SK-N-SH (cell line): ENCODE data around the gene POU6F2. TPM values are rescaled to one million over a fixed set of nuclear protein-coding genes. Genes with fewer than 3 reads are reported as not detected.

Experiments used
- CTCF ChIA-PET: fragments of 300-600, 350-600 bp; formaldehyde crosslinking; extraction: SDS; loops from one replicate; lab custom pipeline; 2021; lab: Yijun Ruan, JAX
- POLR2A ChIA-PET: fragments of 350-600 bp; sonication (Branson Sonifier 250); formaldehyde crosslinking; extraction: SDS; loops from one replicate; lab custom pipeline; 2020; ENCODE audit warnings: antibody characterized with exemption, inconsistent platforms; lab: Yijun Ruan, JAX
- DNase-seq: peaks from one replicate; pipeline ENCODE4 v3.0.0; 2012
- H2AFZ ChIP-seq: fragments of 200-600 bp; sonication (generic); 2 replicates; pipeline ENCODE4 v1.8.1; 2016; ENCODE audit warnings: antibody characterized with exemption, mild to moderate bottlenecking, low read depth
- H3F3A ChIP-seq: fragments of 200-600 bp; sonication (generic); replicated peaks from 2 replicates; pipeline ENCODE3; 2016; ENCODE audit warnings: antibody characterized with exemption, mild to moderate bottlenecking; ENCODE audit not compliant: insufficient read depth
- H3K27ac ChIP-seq, 2 experiments: fragments of 200-500 bp in 1 of 2; fragments of 200-600 bp in 1 of 2; sonication (Bioruptor generic) in 1 of 2; sonication (generic), shearing (Covaris generic) in 1 of 2; 2 replicates each; pipeline versions ENCODE4 v1.5.1 to v1.6.1; 2014 to 2016; ENCODE audit warnings: low read depth in 2 of 2, inconsistent platforms in 1 of 2, low read length in 1 of 2, mild to moderate bottlenecking in 1 of 2, mixed read lengths in 1 of 2
- H3K27me3 ChIP-seq: fragments of 200-600 bp; sonication (generic), shearing (Covaris generic); 2 replicates; pipeline ENCODE4 v1.6.1; 2016; ENCODE audit warnings: mixed run types; ENCODE audit not compliant: insufficient read depth
- H3K36me3 ChIP-seq, 2 experiments: fragments of 200-500 bp in 1 of 2; fragments of 200-600 bp in 1 of 2; sonication (Bioruptor generic) in 1 of 2; sonication (generic) in 1 of 2; replicated peaks in 1 of 2; 2 replicates each; pipeline versions ENCODE3 to v1.5.1; 2014 to 2016; ENCODE audit warnings: low read length in 1 of 2, mild to moderate bottlenecking in 1 of 2; ENCODE audit not compliant: insufficient read depth in 2 of 2, control insufficient read depth in 1 of 2
- H3K4me1 ChIP-seq, 2 experiments: fragments of 200-500 bp in 1 of 2; fragments of 200-600 bp in 1 of 2; sonication (Bioruptor generic) in 1 of 2; sonication (generic), shearing (Covaris generic) in 1 of 2; 2 replicates each; pipeline versions ENCODE4 v1.5.1 to v1.6.1; 2014 to 2016; ENCODE audit warnings: low read depth in 1 of 2, low read length in 1 of 2, mixed run types in 1 of 2; ENCODE audit not compliant: insufficient read depth in 2 of 2, control insufficient read depth in 1 of 2
- H3K4me2 ChIP-seq: fragments of 200-600 bp; sonication (generic), shearing (Covaris generic); 2 replicates; pipeline ENCODE4 v1.6.1; 2017; ENCODE audit warnings: mixed run types
- H3K4me3 ChIP-seq, 2 experiments: fragments of 200-500 bp in 1 of 2; fragments of 200-600 bp in 1 of 2; sonication (Bioruptor generic) in 1 of 2; sonication (generic), shearing (Covaris generic) in 1 of 2; 2 replicates each; pipeline versions ENCODE4 v1.5.1 to v1.8.1; 2014 to 2016; ENCODE audit warnings: low read depth in 2 of 2, inconsistent platforms in 1 of 2, low read length in 1 of 2, mild to moderate bottlenecking in 1 of 2, mixed read lengths in 1 of 2, moderate library complexity in 1 of 2
- H3K79me2 ChIP-seq: fragments of 200-600 bp; sonication (generic); 2 replicates; pipeline ENCODE4 v1.8.1; 2017; ENCODE audit warnings: mild to moderate bottlenecking; ENCODE audit not compliant: insufficient read depth
- H3K9ac ChIP-seq: fragments of 200-600 bp; sonication (generic); 2 replicates; pipeline ENCODE4 v1.6.1; 2017; ENCODE audit warnings: mixed run types
- H3K9me2 ChIP-seq: fragments of 200-600 bp; sonication (generic); 2 replicates; pipeline ENCODE4 v1.6.1; 2017; ENCODE audit warnings: mixed run types
- H3K9me3 ChIP-seq: fragments of 200-600 bp; sonication (generic); 2 replicates; pipeline ENCODE4 v1.6.1; 2017; ENCODE audit warnings: mixed run types, mild to moderate bottlenecking, moderate library complexity
- H4K20me1 ChIP-seq: fragments of 200-600 bp; sonication (generic); 2 replicates; pipeline ENCODE4 v1.6.1; 2017; ENCODE audit warnings: mild to moderate bottlenecking, mixed run types; ENCODE audit not compliant: insufficient read depth
- CHD2 ChIP-seq: fragments of 150-350 bp; IDR thresholded peaks from 2 replicates; pipeline ENCODE4 v1.6.1; 2018; ENCODE audit warnings: low read length; ENCODE audit not compliant: partially characterized antibody
- EP300 ChIP-seq, 2 experiments: IDR thresholded peaks; 2 replicates each; pipeline versions ENCODE4 v1.4.0 to v1.6.1; 2012; ENCODE audit warnings: borderline replicate concordance in 1 of 2, low read depth in 1 of 2, low read length in 1 of 2
- FOXJ3 ChIP-seq: sonication (generic); formaldehyde crosslinking; IDR thresholded peaks from 2 replicates; pipeline ENCODE4 v1.5.1; 2020; ENCODE audit warnings: mild to moderate bottlenecking, missing genetic modification reagents
- FOXM1 ChIP-seq: IDR thresholded peaks from 2 replicates; pipeline ENCODE4 v1.4.0; 2012; ENCODE audit warnings: low read depth, mild to moderate bottlenecking
- GATA2 ChIP-seq: sonication (generic); formaldehyde crosslinking; IDR thresholded peaks from 2 replicates; pipeline ENCODE4 v1.5.0; 2020; ENCODE audit warnings: mild to moderate bottlenecking, missing genetic modification reagents
- IRF3 ChIP-seq: fragments of 150-350 bp; IDR thresholded peaks from 2 replicates; pipeline ENCODE4 v1.6.1; 2016; ENCODE audit warnings: mild to moderate bottlenecking, low read depth, low read length
- MAX ChIP-seq: IDR thresholded peaks from 2 replicates; pipeline ENCODE4 v1.4.0; 2012; ENCODE audit warnings: low read depth
- MEF2A ChIP-seq: IDR thresholded peaks from 2 replicates; pipeline ENCODE4 v1.4.0; 2012; ENCODE audit warnings: low read depth, borderline replicate concordance
- NFIC ChIP-seq: IDR thresholded peaks from 2 replicates; pipeline ENCODE4 v1.4.0; 2012; ENCODE audit warnings: borderline replicate concordance
- NRF1 ChIP-seq: IDR thresholded peaks from 2 replicates; pipeline ENCODE4 v1.6.1; 2012; ENCODE audit warnings: low read depth, mild to moderate bottlenecking, low read length
- PBX3 ChIP-seq: IDR thresholded peaks from 2 replicates; pipeline ENCODE4; 2012
- RCOR1 ChIP-seq: fragments of 150-350 bp; IDR thresholded peaks from 2 replicates; pipeline ENCODE4 v1.6.1; 2017; ENCODE audit warnings: antibody characterized with exemption, low read length
- REST ChIP-seq: IDR thresholded peaks from 2 replicates; pipeline ENCODE4 v1.6.1; 2012; ENCODE audit warnings: mild to moderate bottlenecking, low read depth, low read length, moderate library complexity
- RXRA ChIP-seq: IDR thresholded peaks from 2 replicates; pipeline ENCODE4 v1.4.0; 2012; ENCODE audit warnings: low read depth, mild to moderate bottlenecking, borderline replicate concordance
- SMC3 ChIP-seq: IDR thresholded peaks from 2 replicates; pipeline ENCODE4 v1.6.1; 2012; ENCODE audit warnings: low read depth, low read length, improper control_type of control experiment
- TCF12 ChIP-seq: IDR thresholded peaks from 2 replicates; pipeline ENCODE4 v1.4.0; 2012
- TEAD4 ChIP-seq: IDR thresholded peaks from 2 replicates; pipeline ENCODE4 v1.4.0; 2012; ENCODE audit warnings: mild to moderate bottlenecking, borderline replicate concordance; ENCODE audit not compliant: insufficient read depth
- USF1 ChIP-seq: IDR thresholded peaks from 2 replicates; pipeline ENCODE4 v1.4.0; 2012; ENCODE audit warnings: low read depth, borderline replicate concordance
- USF2 ChIP-seq: fragments of 150-350 bp; IDR thresholded peaks from 2 replicates; pipeline ENCODE4 v1.6.1; 2017; ENCODE audit warnings: antibody characterized with exemption, low read length, low read depth, borderline replicate concordance
- WGBS: methylation state at CpG from one replicate; pipeline ENCODE4 v1.1.6; 2017; ENCODE audit warnings: low lambda C conversion rate; 5-methylcytosine and 5-hydroxymethylcytosine counted together
- polyA plus RNA-seq, 3 experiments: library from polyadenylated mRNA; depleted of rRNA; stranded (reverse); fragments of >200 nt; gene quantifications; 2 replicates each; pipeline ENCODE4 v1.2.3, GENCODE V29; 2012

Gene POU6F2
- polyA plus RNA-seq, 1 of the 3 experiments (the other 2 are of a cell fraction) = under 0.01 TPM

GRCh38 chr7:38955892-38956291 lies 21.8 kb upstream of the POU6F2 start:
- H3K27ac ChIP-seq = no peak overlapping the region
- TF ChIP-seq EP300 (IDR thresholded peaks at IDR 0.05; ENCODE audit: borderline replicate concordance in 1 of 2, low read depth in 1 of 2, low read length in 1 of 2) (no peak), IRF3 (no peak), RCOR1 (no peak), NRF1 (no peak), TEAD4 (no peak), MAX (no peak), PBX3 (no peak), MEF2A (no peak), FOXM1 (no peak), USF1 (no peak), CHD2 (no peak)
- no peak overlapping the region for H3K4me3 ChIP-seq
- H3K36me3 ChIP-seq = no peaks in the 10 kb centered on the region
- CTCF ChIA-PET = no interaction called here
- DNase-seq = no peak
- H3K4me1 ChIP-seq = no peaks in the 10 kb centered on the region
- H3K9me3 ChIP-seq = no peaks in the 10 kb centered on the region
- POLR2A ChIA-PET = no interaction called here
- peaks cover 10% of the 10 kb centered on the region; the same call in 1 of the 2 replicates for H3K27me3 ChIP-seq
- H3F3A ChIP-seq = no peaks in the 10 kb centered on the region
- H2AFZ ChIP-seq = no peak overlapping the region
- H3K9ac ChIP-seq = no peak overlapping the region
- H4K20me1 ChIP-seq = no peaks in the 10 kb centered on the region
- no peak overlapping the region for H3K4me2 ChIP-seq
- WGBS = 50% methylated on average over 5 of the region's 5 CpGs
- no peaks in the 10 kb centered on the region for H3K9me2 ChIP-seq
- H3K79me2 ChIP-seq = no peaks in the 10 kb centered on the region

GRCh38 chr7:38962028-38962427 lies 15.7 kb upstream of the POU6F2 start:
- WGBS = 21% methylated on average over 1 of the region's 1 CpG
- Histone ChIP-seq H3K36me3 (no peaks in the 10 kb centered on the region), H3K27ac (no peak overlapping the region), H2AFZ (no peak overlapping the region), H3K4me1 (no peaks in the 10 kb centered on the region), H3K79me2 (no peaks in the 10 kb centered on the region), H3F3A (no peaks in the 10 kb centered on the region), H4K20me1 (no peaks in the 10 kb centered on the region), H3K9ac (no peak overlapping the region), H3K4me2 (no peak overlapping the region), H3K27me3 (peaks cover 4% of the 10 kb centered on the region; the same call in 1 of the 2 replicates), H3K9me2 (no peaks in the 10 kb centered on the region), H3K4me3 (no peak overlapping the region), H3K9me3 (peaks cover 9% of the 10 kb centered on the region; the same call in 1 of the 2 replicates)
- ChIA-PET POLR2A (no interaction called here), CTCF (interaction anchor here (1.2 kb wide), 1 partner anchor 550 kb away, joined by 3 read pairs; no protein-coding TSS in a partner anchor)
- DNase-seq = no peak
- TF ChIP-seq RCOR1 = no peak
- TF ChIP-seq FOXJ3 = no peak
- TF ChIP-seq GATA2 (CRISPR knock-in tag) = no peak
- no peak for TF ChIP-seq NFIC
- no peak for TF ChIP-seq TCF12
- no peak for TF ChIP-seq USF2
- no peak for TF ChIP-seq REST
- TF ChIP-seq IRF3 = no peak
- TF ChIP-seq RXRA = no peak
- TF ChIP-seq SMC3 = no peak
